Measurements from ENCODE around the gene CNTN4. TPM values are rescaled to one million over a fixed set of nuclear protein-coding genes. Genes with fewer than 3 reads are reported as not detected.

The CNTN4 gene
- total RNA-seq, 6 donors from 2014 or later = 1.0 to 13.5 (median 6.3) TPM

DNA sequence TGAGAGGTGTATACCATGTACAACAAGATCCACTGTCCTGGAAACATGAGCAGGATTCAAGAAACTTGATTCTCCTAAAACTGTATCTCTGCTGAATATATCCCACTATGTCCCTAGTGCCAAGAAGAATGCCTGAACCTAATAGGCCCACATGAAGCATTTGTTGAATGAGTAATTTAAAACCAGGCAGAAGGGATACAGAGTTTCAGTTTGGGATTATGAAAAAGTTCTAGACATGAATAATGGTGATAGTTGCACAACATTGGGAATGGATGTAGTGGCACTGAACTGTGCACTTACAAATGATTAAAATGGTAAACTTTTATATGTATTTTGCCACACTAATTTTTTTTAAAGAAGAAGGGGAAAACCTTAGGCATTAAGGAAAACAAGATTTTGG lies 750.4 kb downstream of the CNTN4 start:
- ATAC-seq (ENCODE audit: low FRiP score in 2 of 2) (peak in 1 of 2 donors; percentile 51), DNase-seq (no peak)
- TF ChIP-seq, protein P1, sequence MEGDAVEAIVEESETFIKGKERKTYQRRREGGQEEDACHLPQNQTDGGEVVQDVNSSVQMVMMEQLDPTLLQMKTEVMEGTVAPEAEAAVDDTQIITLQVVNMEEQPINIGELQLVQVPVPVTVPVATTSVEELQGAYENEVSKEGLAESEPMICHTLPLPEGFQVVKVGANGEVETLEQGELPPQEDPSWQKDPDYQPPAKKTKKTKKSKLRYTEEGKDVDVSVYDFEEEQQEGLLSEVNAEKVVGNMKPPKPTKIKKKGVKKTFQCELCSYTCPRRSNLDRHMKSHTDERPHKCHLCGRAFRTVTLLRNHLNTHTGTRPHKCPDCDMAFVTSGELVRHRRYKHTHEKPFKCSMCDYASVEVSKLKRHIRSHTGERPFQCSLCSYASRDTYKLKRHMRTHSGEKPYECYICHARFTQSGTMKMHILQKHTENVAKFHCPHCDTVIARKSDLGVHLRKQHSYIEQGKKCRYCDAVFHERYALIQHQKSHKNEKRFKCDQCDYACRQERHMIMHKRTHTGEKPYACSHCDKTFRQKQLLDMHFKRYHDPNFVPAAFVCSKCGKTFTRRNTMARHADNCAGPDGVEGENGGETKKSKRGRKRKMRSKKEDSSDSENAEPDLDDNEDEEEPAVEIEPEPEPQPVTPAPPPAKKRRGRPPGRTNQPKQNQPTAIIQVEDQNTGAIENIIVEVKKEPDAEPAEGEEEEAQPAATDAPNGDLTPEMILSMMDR (IDR thresholded peaks at IDR 0.05) = no peak
- TF ChIP-seq POLR2A (IDR thresholded peaks at IDR 0.05) = no peak
- TF ChIP-seq EP300 (IDR thresholded peaks at IDR 0.05) = no peak
- TF ChIP-seq POLR2AphosphoS5 (IDR thresholded peaks at IDR 0.05) = no peak
- Histone ChIP-seq H3K27me3 (no peaks in the 10 kb centered on the region), H3K9me3 (no peaks in the 10 kb centered on the region), H3K4me3 (no peak overlapping the region), H3K4me1 (no peaks in the 10 kb centered on the region), H3K27ac (no peak overlapping the region), H3K36me3 (no peaks in the 10 kb centered on the region)

DNA sequence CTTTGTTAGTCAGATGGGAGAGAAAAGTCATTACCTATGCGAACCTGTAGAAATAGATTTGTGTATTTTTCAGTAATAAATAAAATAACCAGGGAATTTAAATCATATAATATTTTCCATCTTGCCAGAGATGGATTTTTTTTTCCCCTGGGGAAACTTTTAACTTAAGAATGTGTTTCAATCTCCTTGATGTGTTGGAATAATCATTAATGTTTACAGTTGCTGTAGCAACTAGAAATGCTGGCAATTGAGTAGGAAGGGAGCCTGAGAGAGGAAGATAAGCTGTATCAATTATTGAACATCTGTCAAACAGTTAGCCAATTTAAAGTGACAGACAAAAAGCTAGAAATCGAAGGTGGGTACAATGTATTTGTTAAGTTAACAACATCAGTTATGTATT lies 752.0 kb downstream of the CNTN4 start:
- TF ChIP-seq POLR2AphosphoS5 (IDR thresholded peaks at IDR 0.05) = no peak
- TF ChIP-seq, protein P1 (IDR thresholded peaks at IDR 0.05) = no peak
- TF ChIP-seq POLR2A (IDR thresholded peaks at IDR 0.05) = no peak
- TF ChIP-seq EP300 (IDR thresholded peaks at IDR 0.05) = no peak
- no peak overlapping the region for H3K27ac ChIP-seq
- ATAC-seq (ENCODE audit: low FRiP score in 2 of 2) (no peak), DNase-seq (no peak)
- WGBS, 2 donors = 80 to 85% methylated on average over 2 of the region's 2 CpGs
- H3K4me3 ChIP-seq = no peak overlapping the region
- H3K4me1 ChIP-seq = no peaks in the 10 kb centered on the region
- no peaks in the 10 kb centered on the region for H3K27me3 ChIP-seq
- no peaks in the 10 kb centered on the region for H3K9me3 ChIP-seq
- no peaks in the 10 kb centered on the region for H3K36me3 ChIP-seq

DNA sequence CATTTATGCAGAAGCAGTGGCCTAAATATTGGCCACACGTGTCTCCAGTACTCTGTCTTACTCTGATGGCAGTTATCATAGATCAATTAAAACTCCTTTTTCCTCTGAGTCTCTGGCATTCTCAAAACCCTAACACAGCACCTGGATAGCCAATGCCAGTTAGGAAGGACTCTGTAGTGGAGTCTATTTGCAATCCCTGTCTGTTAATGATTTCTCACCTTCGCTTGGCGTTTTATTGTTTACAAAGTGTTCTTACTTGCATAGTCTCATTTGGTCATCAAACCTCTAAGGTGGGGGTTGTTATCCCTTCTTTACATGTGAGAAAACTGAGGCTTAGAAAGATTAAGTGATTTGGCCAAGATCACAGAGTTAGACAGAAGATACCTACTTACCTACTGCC lies 752.7 kb downstream of the CNTN4 start:
- H3K4me1 ChIP-seq = no peaks in the 10 kb centered on the region
- H3K27ac ChIP-seq = no peak overlapping the region
- H3K27me3 ChIP-seq = no peaks in the 10 kb centered on the region
- H3K4me3 ChIP-seq = no peak overlapping the region
- TF ChIP-seq EP300 (IDR thresholded peaks at IDR 0.05) = no peak
- no peak for TF ChIP-seq POLR2AphosphoS5 (IDR thresholded peaks at IDR 0.05)
- TF ChIP-seq, protein P1 (IDR thresholded peaks at IDR 0.05) = no peak
- TF ChIP-seq POLR2A (IDR thresholded peaks at IDR 0.05) = no peak
- DNase-seq (no peak), ATAC-seq (ENCODE audit: low FRiP score in 2 of 2) (no peak)
- WGBS, 2 donors = 40 to 52% methylated on average over 3 of the region's 3 CpGs
- H3K36me3 ChIP-seq = no peaks in the 10 kb centered on the region
- no peaks in the 10 kb centered on the region for H3K9me3 ChIP-seq

DNA sequence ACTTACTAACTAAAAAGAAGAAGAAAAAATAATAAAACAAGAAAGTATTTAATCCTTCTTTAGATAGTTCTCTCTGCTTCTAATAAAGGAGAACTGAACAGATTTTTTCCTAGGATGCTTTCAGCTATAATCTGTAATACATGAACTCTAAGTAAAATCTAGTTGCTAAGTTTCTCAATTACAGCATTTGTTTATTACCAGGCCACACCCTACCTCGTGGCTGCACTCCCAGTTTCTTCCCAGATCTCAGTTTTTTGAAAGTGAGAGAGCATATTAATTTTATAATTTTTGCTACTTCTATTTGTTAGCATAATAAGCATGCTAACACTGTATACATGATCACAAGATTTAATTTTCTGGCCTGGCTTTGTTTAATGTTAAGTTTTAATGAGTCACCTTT lies 753.2 kb downstream of the CNTN4 start:
- ATAC-seq (ENCODE audit: low FRiP score in 2 of 2) (peak in 1 of 2 donors; percentile 64), DNase-seq (no peak)
- no peaks in the 10 kb centered on the region for H3K9me3 ChIP-seq
- TF ChIP-seq EP300 (IDR thresholded peaks at IDR 0.05) (no peak), POLR2A (IDR thresholded peaks at IDR 0.05) (no peak), POLR2AphosphoS5 (IDR thresholded peaks at IDR 0.05) (no peak)
- TF ChIP-seq, protein P1 (IDR thresholded peaks at IDR 0.05) = no peak
- H3K36me3 ChIP-seq = no peaks in the 10 kb centered on the region
- no peak overlapping the region for H3K4me3 ChIP-seq
- no peaks in the 10 kb centered on the region for H3K27me3 ChIP-seq
- WGBS, 2 donors = 19 to 21% methylated on average over 1 of the region's 1 CpG
- H3K4me1 ChIP-seq = no peaks in the 10 kb centered on the region
- H3K27ac ChIP-seq = no peak overlapping the region

DNA sequence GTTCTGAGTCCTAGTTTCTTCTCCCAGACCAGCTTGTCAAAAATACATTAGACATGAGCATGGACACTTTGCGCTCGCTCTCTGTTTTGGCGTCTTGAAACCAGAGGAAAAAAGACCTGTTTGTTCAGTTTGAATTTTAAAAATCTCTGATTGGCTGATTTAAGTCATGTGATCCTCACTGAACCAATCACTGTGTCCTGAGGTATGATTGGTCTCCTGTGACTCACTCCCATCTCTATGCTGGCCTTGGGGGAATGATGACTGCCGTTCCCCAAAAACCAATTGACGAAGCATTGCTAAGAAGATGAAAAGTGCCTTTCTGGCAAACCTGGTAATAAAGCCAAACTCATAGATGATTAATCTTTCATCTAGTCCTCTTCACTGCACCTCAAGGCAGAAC lies 755.0 kb downstream of the CNTN4 start:
- Histone ChIP-seq H3K27ac (no peak overlapping the region), H3K36me3 (no peaks in the 10 kb centered on the region), H3K9me3 (no peaks in the 10 kb centered on the region), H3K27me3 (no peaks in the 10 kb centered on the region), H3K4me3 (no peak overlapping the region), H3K4me1 (no peaks in the 10 kb centered on the region)
- no peak for TF ChIP-seq POLR2AphosphoS5 (IDR thresholded peaks at IDR 0.05)
- TF ChIP-seq EP300 (IDR thresholded peaks at IDR 0.05) = no peak
- TF ChIP-seq, protein P1 (IDR thresholded peaks at IDR 0.05) = no peak
- no peak for TF ChIP-seq POLR2A (IDR thresholded peaks at IDR 0.05)
- DNase-seq = no peak
- no peak for ATAC-seq (ENCODE audit: low FRiP score in 2 of 2)
- WGBS, 2 donors = 80 to 88% methylated on average over 5 of the region's 5 CpGs

Measured in upper lobe of left lung (tissue), 6 donors.